Testis (tissue), 3 donors: ENCODE data around the gene MYO18B. TPM values are rescaled to one million over a fixed set of nuclear protein-coding genes. Genes with fewer than 3 reads are reported as not detected.

Experiments
- DNase-seq: peaks from one replicate; pipeline ENCODE4 v3.0.0-alpha.2; 2019
- H3K27ac ChIP-seq, 2 donors: fragments of 200-600 bp; sonication (generic); one replicate each; pipeline ENCODE4 v1.5.1; 2019
- H3K27me3 ChIP-seq: fragments of 200-600 bp; sonication (generic); one replicate; pipeline ENCODE4 v1.5.1; 2019
- H3K36me3 ChIP-seq: fragments of 200-600 bp; sonication (generic); one replicate; pipeline ENCODE4 v1.5.1; 2017; ENCODE audit warnings: low read depth; ENCODE audit errors: missing control alignments
- H3K4me1 ChIP-seq: fragments of 200-600 bp; sonication (generic); one replicate; pipeline ENCODE4 v1.5.1; 2019
- H3K4me3 ChIP-seq, 2 donors: fragments of 200-600 bp; sonication (generic); one replicate each; pipeline ENCODE4 v1.5.1; 2017 to 2019
- H3K9me3 ChIP-seq: fragments of 200-600 bp; sonication (generic); one replicate; pipeline ENCODE4 v1.5.1; 2017
- POLR2A ChIP-seq: fragments of 450-650 bp; IDR thresholded peaks from one replicate; pipeline ENCODE4 v1.6.1; 2017; ENCODE audit warnings: antibody characterized with exemption, mild to moderate bottlenecking, moderate library complexity
- WGBS, 2 donors: methylation state at CpG; one replicate each; pipeline ENCODE4 v1.1.5; 2018; 5-methylcytosine and 5-hydroxymethylcytosine counted together
- intact Hi-C: fragments of 100-400 bp; cut with DNase I; formaldehyde crosslinking; loops from one replicate; pipeline ENCODE4 v1.15.1; 2023; ENCODE audit warnings: low total_unique reads
- polyA plus RNA-seq: library from polyadenylated mRNA; stranded (reverse); fragments of 350-450 nt; fragmentation: Illumina TruSeq; extraction: RNeasy Lipid Tissue Mini Kit (QIAGEN cat#74804); gene quantifications from one replicate; pipeline ENCODE4 v1.2.3, GENCODE V29; 2014; ENCODE audit warnings: low read depth, low replicate concordance; ENCODE audit not compliant: insufficient read depth
- total RNA-seq, 2 donors: library from RNA; depleted of rRNA; stranded (reverse); fragments of >200 nt; gene quantifications; one replicate each; pipeline ENCODE4 v1.2.3, GENCODE V29; 2016
- TF ChIP-seq, protein P1 (sequence below), 3 experiments: fragments of 450-650 bp in 2 of 3; fragments of 200-600 bp in 1 of 3; sonication (generic) in 1 of 3; IDR thresholded peaks; one replicate each; pipeline ENCODE4 v1.5.1; 2016 to 2019; ENCODE audit warnings: antibody characterized with exemption in 3 of 3, mild to moderate bottlenecking in 2 of 3, moderate library complexity in 1 of 3

Gene MYO18B
- total and polyA plus RNA-seq, 3 donors from 2014 or later, result 23.6 to 40.3 (median 28.6) TPM

DNA sequence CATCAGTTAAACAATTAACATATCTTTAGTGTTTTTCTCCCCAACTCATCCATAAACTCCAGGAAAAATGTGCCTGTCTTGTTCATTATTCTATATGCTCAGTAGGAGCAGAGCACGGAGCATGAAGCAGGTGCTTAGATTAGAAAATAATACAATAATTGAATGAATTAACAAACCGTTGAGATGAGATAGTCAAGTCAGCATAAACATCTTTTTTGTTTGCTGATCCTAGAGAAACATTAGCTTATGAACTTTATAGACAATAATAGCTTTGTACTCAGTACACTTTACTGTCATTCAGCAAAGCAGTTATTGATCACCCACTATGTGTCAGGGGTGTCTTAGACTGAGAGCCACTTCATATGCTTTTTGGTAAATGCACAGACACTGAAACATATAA lies 322.1 kb downstream of the MYO18B start:
- TF ChIP-seq, protein P1, sequence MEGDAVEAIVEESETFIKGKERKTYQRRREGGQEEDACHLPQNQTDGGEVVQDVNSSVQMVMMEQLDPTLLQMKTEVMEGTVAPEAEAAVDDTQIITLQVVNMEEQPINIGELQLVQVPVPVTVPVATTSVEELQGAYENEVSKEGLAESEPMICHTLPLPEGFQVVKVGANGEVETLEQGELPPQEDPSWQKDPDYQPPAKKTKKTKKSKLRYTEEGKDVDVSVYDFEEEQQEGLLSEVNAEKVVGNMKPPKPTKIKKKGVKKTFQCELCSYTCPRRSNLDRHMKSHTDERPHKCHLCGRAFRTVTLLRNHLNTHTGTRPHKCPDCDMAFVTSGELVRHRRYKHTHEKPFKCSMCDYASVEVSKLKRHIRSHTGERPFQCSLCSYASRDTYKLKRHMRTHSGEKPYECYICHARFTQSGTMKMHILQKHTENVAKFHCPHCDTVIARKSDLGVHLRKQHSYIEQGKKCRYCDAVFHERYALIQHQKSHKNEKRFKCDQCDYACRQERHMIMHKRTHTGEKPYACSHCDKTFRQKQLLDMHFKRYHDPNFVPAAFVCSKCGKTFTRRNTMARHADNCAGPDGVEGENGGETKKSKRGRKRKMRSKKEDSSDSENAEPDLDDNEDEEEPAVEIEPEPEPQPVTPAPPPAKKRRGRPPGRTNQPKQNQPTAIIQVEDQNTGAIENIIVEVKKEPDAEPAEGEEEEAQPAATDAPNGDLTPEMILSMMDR (IDR thresholded peaks at IDR 0.05), result no peak
- no peak for TF ChIP-seq POLR2A
- 83 to 84% methylated on average over 2 of the region's 2 CpGs for WGBS, 2 donors
- no peak overlapping the region for H3K4me3 ChIP-seq
- no peak overlapping the region for H3K27ac ChIP-seq
- no peaks in the 10 kb centered on the region for H3K36me3 ChIP-seq
- H3K9me3 ChIP-seq, result no peaks in the 10 kb centered on the region
- intact Hi-C loops, result no loop called here
- H3K27me3 ChIP-seq, result no peaks in the 10 kb centered on the region
- DNase-seq, result no peak
- H3K4me1 ChIP-seq, result no peaks in the 10 kb centered on the region

DNA sequence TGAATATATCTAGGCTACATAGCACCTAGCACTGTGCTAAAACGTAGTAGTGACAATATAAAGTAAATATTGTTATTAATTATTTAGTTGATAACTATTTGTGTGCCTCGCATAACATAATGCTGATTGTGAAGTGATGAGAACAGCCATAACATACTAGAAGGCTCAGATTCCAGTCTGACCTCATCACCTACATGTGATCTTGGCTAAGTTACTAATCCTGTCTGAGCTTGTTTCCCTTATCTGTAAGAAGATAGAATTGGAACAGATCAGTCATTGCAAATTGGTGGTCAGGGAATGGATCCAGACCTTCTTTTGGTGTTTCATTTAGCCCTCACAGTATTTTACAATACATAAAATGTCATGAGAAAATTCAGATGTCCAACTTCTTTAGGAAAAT lies 323.9 kb downstream of the MYO18B start:
- TF ChIP-seq, protein P1 (IDR thresholded peaks at IDR 0.05), result no peak
- TF ChIP-seq POLR2A, result no peak
- 65 to 68% methylated on average over 2 of the region's 2 CpGs for WGBS, 2 donors
- DNase-seq, result no peak

DNA sequence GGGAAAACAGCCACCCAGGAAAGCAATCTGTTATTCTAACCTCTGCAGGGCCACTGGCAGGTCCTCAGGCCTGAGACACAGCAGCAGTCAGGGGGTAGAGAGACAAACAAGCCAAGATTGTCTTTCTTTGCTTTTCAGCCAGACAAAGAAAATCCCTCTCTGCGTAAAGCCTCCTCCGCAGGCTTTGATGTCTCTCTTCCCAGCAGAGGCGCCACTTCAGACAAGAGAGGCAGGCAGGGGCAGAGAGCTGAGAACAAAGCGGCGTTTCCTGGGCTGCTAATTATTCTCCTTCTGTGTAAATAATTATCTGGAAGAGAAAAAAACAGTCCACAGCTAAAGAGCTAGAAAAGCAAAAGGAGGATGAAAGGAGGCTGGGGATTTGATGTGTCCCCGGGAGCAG lies 324.5 kb downstream of the MYO18B start:
- intact Hi-C loops, result no loop called here
- DNase-seq, result peak; percentile 40
- Histone ChIP-seq H3K4me1 (no peaks in the 10 kb centered on the region), H3K9me3 (no peaks in the 10 kb centered on the region), H3K36me3 (no peaks in the 10 kb centered on the region), H3K4me3 (no peak overlapping the region), H3K27me3 (no peaks in the 10 kb centered on the region), H3K27ac (no peak overlapping the region)
- TF ChIP-seq, protein P1 (IDR thresholded peaks at IDR 0.05), result no peak
- TF ChIP-seq POLR2A, result no peak
- WGBS, 2 donors, result 20 to 24% methylated on average over 6 of the region's 6 CpGs

More for the DNA sequence above, 323.9 kb downstream of the MYO18B start:
- H3K27me3 ChIP-seq, result no peaks in the 10 kb centered on the region
- H3K27ac ChIP-seq, result no peak overlapping the region
- H3K9me3 ChIP-seq, result no peaks in the 10 kb centered on the region
- no peak overlapping the region for H3K4me3 ChIP-seq
- no peaks in the 10 kb centered on the region for H3K4me1 ChIP-seq
- H3K36me3 ChIP-seq, result no peaks in the 10 kb centered on the region
- intact Hi-C loops, result no loop called here

DNA sequence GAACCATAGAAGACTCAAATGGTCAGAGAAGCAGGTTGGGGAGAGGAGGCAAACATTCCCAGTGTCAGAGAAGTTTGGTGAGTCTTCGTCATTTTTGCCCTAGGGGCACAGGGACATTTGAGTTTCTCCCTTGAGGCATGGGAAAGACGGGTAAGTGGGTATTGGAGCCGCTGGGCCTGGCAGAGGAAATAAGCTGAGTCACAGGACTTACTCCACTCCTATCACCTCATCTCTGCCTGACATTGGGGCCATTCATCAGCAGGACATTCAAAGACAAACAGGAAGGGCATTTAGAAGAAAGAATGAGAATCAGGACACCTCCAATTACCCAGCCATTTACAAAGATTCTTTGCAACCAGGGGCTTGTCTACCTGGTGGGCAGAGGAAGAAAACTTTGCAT lies 326.6 kb downstream of the MYO18B start:
- intact Hi-C loops, result no loop called here
- H3K4me3 ChIP-seq, result no peak overlapping the region
- H3K27ac ChIP-seq, result no peak overlapping the region
- H3K27me3 ChIP-seq, result no peaks in the 10 kb centered on the region
- no peaks in the 10 kb centered on the region for H3K4me1 ChIP-seq
- H3K36me3 ChIP-seq, result no peaks in the 10 kb centered on the region
- no peaks in the 10 kb centered on the region for H3K9me3 ChIP-seq
- 64 to 67% methylated on average over 3 of the region's 3 CpGs for WGBS, 2 donors
- DNase-seq, result no peak
- TF ChIP-seq, protein P1 (IDR thresholded peaks at IDR 0.05), result no peak
- no peak for TF ChIP-seq POLR2A

DNA sequence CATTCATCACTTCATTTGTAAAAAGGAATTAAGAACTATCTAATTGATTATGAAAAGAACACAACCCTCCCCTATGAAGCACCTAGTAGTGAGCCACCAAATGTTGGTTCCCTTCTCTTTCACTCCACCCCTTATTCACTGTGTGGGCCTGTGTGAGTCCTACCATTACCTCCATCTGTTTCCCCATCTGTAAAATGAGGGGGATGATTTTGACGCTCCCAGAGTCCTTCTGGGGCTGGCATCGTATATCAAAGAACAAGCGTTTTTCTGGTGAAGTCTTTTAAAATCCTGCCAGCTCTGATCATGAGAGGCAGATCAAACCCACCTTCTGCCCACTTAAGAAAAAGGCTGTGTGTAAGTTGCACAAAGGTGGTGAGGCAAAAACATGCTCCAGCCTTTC lies 330.6 kb downstream of the MYO18B start:
- no peaks in the 10 kb centered on the region for H3K36me3 ChIP-seq
- 63% methylated on average over 3 of the region's 3 CpGs for WGBS, 2 donors
- H3K4me3 ChIP-seq, result no peak overlapping the region
- intact Hi-C loops, result no loop called here
- H3K4me1 ChIP-seq, result no peaks in the 10 kb centered on the region
- H3K27ac ChIP-seq, result no peak overlapping the region
- no peak for DNase-seq
- TF ChIP-seq POLR2A, result no peak
- TF ChIP-seq, protein P1 (IDR thresholded peaks at IDR 0.05), result no peak
- no peaks in the 10 kb centered on the region for H3K9me3 ChIP-seq
- no peaks in the 10 kb centered on the region for H3K27me3 ChIP-seq
